Body of pancreas (tissue), 4 donors: ENCODE measurements around the gene ERVH48-1. TPM values are rescaled to one million over a fixed set of nuclear protein-coding genes. Genes with fewer than 3 reads are reported as not detected.

Experiments used
- ATAC-seq: fragments of 150-250 bp; one replicate; pipeline ENCODE4 v1.9.1; 2016
- DNase-seq, 4 donors: peaks; one replicate each; pipeline ENCODE4 v3.0.0-alpha.2; 2019
- H3K27ac ChIP-seq, 4 donors: fragments of 200-600 bp; sonication (generic); 1 replicate in 3 of 4; 2 replicates in 1 of 4; pipeline versions ENCODE4 v1.5.1 to v1.6.1; 2016 to 2019; ENCODE audit warnings: mild to moderate bottlenecking in 1 of 4, mixed read lengths in 1 of 4, moderate library complexity in 1 of 4
- H3K27me3 ChIP-seq, 2 donors: fragments of 200-600 bp; sonication (generic); one replicate each; pipeline ENCODE4 v1.6.0; 2016; ENCODE audit warnings: mild to moderate bottlenecking in 1 of 2
- H3K36me3 ChIP-seq, 2 donors: fragments of 200-600 bp; sonication (generic); replicated peaks in 1 of 2; 2 replicates each; pipeline ENCODE4 v1.5.1; 2016; ENCODE audit warnings: low read depth in 2 of 2; ENCODE audit not compliant: insufficient read depth in 1 of 2
- H3K4me1 ChIP-seq: fragments of 200-600 bp; sonication (generic); one replicate; pipeline ENCODE4 v1.6.0; 2016
- H3K4me3 ChIP-seq, 2 donors: fragments of 200-600 bp; sonication (generic); 1 replicate in 1 of 2; 2 replicates in 1 of 2; pipeline ENCODE4 v1.5.1; 2016 to 2019
- H3K9me3 ChIP-seq, 3 donors: fragments of 200-600 bp; sonication (generic); 1 replicate in 2 of 3; 2 replicates in 1 of 3; pipeline ENCODE4 v1.5.1; 2016
- CTCF ChIP-seq, 7 experiments: fragments of 450-650 bp in 4 of 7; fragments of 200-600 bp in 3 of 7; sonication (generic) in 3 of 7; IDR thresholded peaks; one replicate each; pipeline ENCODE4 v1.5.1; 2016 to 2019; ENCODE audit warnings: antibody characterized with exemption in 7 of 7
- POLR2A ChIP-seq, 3 donors: fragments of 450-650 bp; IDR thresholded peaks; one replicate each; pipeline ENCODE4 v1.6.1; 2016; ENCODE audit warnings: antibody characterized with exemption in 3 of 3, mild to moderate bottlenecking in 2 of 3
- WGBS, 2 donors: methylation state at CpG; one replicate each; pipeline ENCODE4 v1.1.5; 2017; 5-methylcytosine and 5-hydroxymethylcytosine counted together
- intact Hi-C: fragments of 100-400 bp; cut with DNase I; formaldehyde crosslinking; loops from one replicate; pipeline ENCODE4 v1.15.1; 2023
- microRNA-seq, 2 donors: library from miRNA; unstranded; fragments of <30 nt; microRNA quantifications; one replicate each; pipeline ENCODE4, GENCODE V29; 2016; ENCODE audit warnings: borderline number of aligned reads in 2 of 2, borderline replicate concordance in 2 of 2
- small RNA-seq: library from RNA; depleted of rRNA; stranded (forward); fragments of <200 nt; gene quantifications from one replicate; pipeline ENCODE3, GENCODE V24; 2016
- total RNA-seq, 2 donors: library from RNA; depleted of rRNA; stranded (reverse); fragments of >200 nt; gene quantifications; one replicate each; pipeline ENCODE4 v1.1.0, GENCODE V29; 2016

The ERVH48-1 gene
- total RNA-seq, 2 donors from 2014 or later: 0.52 TPM; not detected in 1

GRCh38 chr21:42873096-42873495 is 52.3 kb downstream of the ERVH48-1 start:
- no peak for DNase-seq
- ATAC-seq: no peak

GRCh38 chr21:42868196-42868595 is 57.2 kb downstream of the ERVH48-1 start:
- ATAC-seq (no peak), DNase-seq (no peak)
- Histone ChIP-seq H3K9me3 (no peaks in the 10 kb centered on the region), H3K4me1 (no peaks in the 10 kb centered on the region), H3K4me3 (no peak overlapping the region), H3K36me3 (peaks cover 14 to 31% of the 10 kb centered on the region in 2 donors), H3K27me3 (no peaks in the 10 kb centered on the region), H3K27ac (no peak overlapping the region)
- intact Hi-C loops: no loop called here
- TF ChIP-seq POLR2A (IDR thresholded peaks at IDR 0.05) (no peak), CTCF (IDR thresholded peaks at IDR 0.05) (no peak)
- whole genome bisulfite sequencing, 2 donors: 82 to 92% methylated on average over 10 of the region's 10 CpGs

More at GRCh38 chr21:42873096-42873495, 52.3 kb downstream of the ERVH48-1 start:
- WGBS, 2 donors: 67 to 88% methylated on average over 3 to 7 of the region's 7 CpGs
- H3K27me3 ChIP-seq: no peaks in the 10 kb centered on the region
- TF ChIP-seq POLR2A (IDR thresholded peaks at IDR 0.05) (no peak), CTCF (IDR thresholded peaks at IDR 0.05) (no peak)
- H3K9me3 ChIP-seq: no peaks in the 10 kb centered on the region
- H3K27ac ChIP-seq: no peak overlapping the region
- intact Hi-C loops: no loop called here
- no peak overlapping the region for H3K4me3 ChIP-seq
- H3K4me1 ChIP-seq: peaks cover 8% of the 10 kb centered on the region
- H3K36me3 ChIP-seq: peaks cover 19 to 35% of the 10 kb centered on the region in 2 donors

Small RNA genes lying within 50 kb of the gene (microRNA-seq; reads per million reads assigned to microRNA genes)
- 0 reads per million in 2 donors for gene MIR5692B

Small RNA genes lying within 50 kb of the gene (small RNA-seq; reads per million reads assigned to genes)
- gene MIR5692B: not detected

Other genes starting within 250 kb of the ERVH48-1 start
- 10 to 100 TPM in 1 of 2 donors, 1 to 10 TPM in 1; 8.0 to 37.9 TPM for gene WDR4, start 46.1 kb downstream of the ERVH48-1 start, total RNA-seq
- gene NDUFV3, start 32.3 kb downstream of the ERVH48-1 start, total RNA-seq: 10 to 100 TPM; 42.3 to 55.0 TPM
- 10 to 100 TPM; 11.2 to 27.4 TPM for gene PKNOX1, start 48.9 kb upstream of the ERVH48-1 start, total RNA-seq
- gene CBS, start 150.2 kb upstream of the ERVH48-1 start, total RNA-seq: 100 to 1,000 TPM; 196 to 199 TPM
- gene U2AF1, start 181.9 kb upstream of the ERVH48-1 start, total RNA-seq: 10 to 100 TPM; 34.2 to 40.9 TPM
- gene CRYAA, start 243.4 kb upstream of the ERVH48-1 start, total RNA-seq: not detected